ENCODE measurements around the gene INPP5A. TPM values are rescaled to one million over a fixed set of nuclear protein-coding genes. Genes with fewer than 3 reads are reported as not detected.

INPP5A gene
- total RNA-seq, 1 donor from 2014 or later: 36.4 TPM

DNA sequence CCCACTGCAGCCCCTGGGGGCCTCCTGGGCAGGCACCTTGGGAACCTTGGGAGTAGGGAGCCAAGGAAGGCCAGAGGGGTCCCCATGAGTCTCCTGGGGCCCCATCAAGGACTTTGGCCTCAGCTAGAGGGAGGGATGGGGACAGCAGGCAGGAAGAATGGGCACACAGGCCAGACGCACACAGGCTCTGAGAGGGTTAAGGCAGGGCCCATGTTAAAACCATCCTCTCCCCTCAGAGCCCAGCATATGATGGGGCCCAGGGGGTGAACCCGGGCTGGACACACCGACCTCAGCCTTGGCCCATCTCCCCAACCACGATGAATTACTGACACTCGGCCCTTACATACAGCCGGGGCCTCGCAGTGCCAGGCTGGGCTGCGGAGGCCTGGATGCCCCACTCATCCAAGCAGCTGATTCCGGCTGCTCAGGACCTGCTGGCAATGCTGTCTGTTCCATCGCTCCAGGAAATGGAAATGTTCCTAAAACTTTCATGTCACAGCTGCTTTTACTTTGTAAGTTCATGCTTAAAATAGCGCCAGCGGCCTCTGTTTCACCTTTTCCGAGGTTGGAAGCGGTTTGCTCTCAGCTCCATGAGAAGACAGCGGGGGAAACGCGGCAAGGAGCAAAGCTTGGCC, 17.3 kb upstream of the INPP5A start:
- TF ChIP-seq, protein P1, sequence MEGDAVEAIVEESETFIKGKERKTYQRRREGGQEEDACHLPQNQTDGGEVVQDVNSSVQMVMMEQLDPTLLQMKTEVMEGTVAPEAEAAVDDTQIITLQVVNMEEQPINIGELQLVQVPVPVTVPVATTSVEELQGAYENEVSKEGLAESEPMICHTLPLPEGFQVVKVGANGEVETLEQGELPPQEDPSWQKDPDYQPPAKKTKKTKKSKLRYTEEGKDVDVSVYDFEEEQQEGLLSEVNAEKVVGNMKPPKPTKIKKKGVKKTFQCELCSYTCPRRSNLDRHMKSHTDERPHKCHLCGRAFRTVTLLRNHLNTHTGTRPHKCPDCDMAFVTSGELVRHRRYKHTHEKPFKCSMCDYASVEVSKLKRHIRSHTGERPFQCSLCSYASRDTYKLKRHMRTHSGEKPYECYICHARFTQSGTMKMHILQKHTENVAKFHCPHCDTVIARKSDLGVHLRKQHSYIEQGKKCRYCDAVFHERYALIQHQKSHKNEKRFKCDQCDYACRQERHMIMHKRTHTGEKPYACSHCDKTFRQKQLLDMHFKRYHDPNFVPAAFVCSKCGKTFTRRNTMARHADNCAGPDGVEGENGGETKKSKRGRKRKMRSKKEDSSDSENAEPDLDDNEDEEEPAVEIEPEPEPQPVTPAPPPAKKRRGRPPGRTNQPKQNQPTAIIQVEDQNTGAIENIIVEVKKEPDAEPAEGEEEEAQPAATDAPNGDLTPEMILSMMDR (IDR thresholded peaks at IDR 0.05): no peak
- H3K36me3 Mint-ChIP-seq (ENCODE audit: unreplicated experiment): peaks cover 2% of the 10 kb centered on the region
- no peaks in the 10 kb centered on the region for H3K27me3 Mint-ChIP-seq (ENCODE audit: unreplicated experiment)
- no peak for DNase-seq (ENCODE audit: extremely low spot score, unreplicated experiment)
- H3K4me3 Mint-ChIP-seq (ENCODE audit: unreplicated experiment): no peak overlapping the region
- H3K27ac Mint-ChIP-seq (ENCODE audit: unreplicated experiment): peak overlapping the region; percentile 69
- H3K9me3 Mint-ChIP-seq (ENCODE audit: unreplicated experiment): no peaks in the 10 kb centered on the region
- peaks cover 39% of the 10 kb centered on the region for H3K4me1 Mint-ChIP-seq (ENCODE audit: unreplicated experiment)

DNA sequence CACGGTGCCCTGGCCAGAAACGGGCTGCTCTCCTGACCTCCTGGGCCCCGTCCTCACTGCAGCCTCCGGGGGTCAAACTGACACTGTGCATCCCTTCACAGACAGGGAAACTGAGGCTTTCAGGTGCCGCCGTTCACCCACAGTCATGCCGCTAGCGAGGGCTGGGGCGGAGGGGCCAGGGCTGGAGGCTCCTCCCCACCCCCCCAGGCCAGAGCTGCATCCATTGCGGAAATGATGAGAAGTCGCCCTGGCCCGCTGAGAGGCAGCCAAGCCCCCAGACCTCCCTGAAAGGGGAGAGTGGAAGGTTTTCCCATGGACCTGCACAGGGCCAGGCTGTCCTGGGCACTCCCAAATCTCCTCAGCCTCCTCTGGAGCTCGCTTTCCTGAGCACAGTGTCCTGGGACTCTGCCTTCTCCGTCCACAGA, 16.5 kb upstream of the INPP5A start:
- H3K27me3 Mint-ChIP-seq (ENCODE audit: unreplicated experiment): no peaks in the 10 kb centered on the region
- H3K4me3 Mint-ChIP-seq (ENCODE audit: unreplicated experiment): no peak overlapping the region
- peaks cover 2% of the 10 kb centered on the region for H3K36me3 Mint-ChIP-seq (ENCODE audit: unreplicated experiment)
- H3K9me3 Mint-ChIP-seq (ENCODE audit: unreplicated experiment): no peaks in the 10 kb centered on the region
- peaks cover 36% of the 10 kb centered on the region for H3K4me1 Mint-ChIP-seq (ENCODE audit: unreplicated experiment)
- TF ChIP-seq, protein P1 (IDR thresholded peaks at IDR 0.05): no peak
- no peak for DNase-seq (ENCODE audit: extremely low spot score, unreplicated experiment)
- peak overlapping the region; percentile 69 for H3K27ac Mint-ChIP-seq (ENCODE audit: unreplicated experiment)

DNA sequence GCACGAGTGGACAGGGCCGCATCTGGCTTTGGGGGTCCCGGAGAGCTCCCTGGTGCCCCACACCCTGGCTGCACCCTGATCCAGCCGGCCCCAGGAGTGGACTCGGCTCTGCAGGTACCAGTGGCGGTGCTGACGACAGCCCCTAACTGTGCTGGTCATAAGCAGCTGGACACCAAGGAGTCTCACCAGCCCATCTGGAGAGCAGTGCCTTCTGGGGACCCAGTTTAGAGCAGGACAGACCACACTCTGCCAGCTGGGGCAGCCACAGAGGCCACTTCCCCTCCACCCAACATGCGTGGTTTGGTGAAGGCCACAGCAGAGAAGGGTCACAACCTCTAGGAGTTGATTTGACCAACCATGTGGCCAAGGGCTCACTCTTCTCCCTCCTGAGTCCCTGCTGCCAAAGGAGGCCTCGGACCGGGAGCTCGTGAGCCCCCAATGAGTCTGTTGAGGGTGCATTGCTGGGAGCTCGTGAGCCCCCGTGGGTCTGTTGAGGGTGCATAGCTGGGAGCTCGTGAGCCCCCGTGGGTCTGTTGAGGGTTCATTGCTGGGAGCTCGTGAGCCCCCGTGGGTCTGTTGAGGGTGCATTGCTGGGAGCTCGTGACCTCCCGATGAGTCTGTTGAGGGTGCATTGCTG, 16.0 kb upstream of the INPP5A start:
- Mint-ChIP-seq H3K27ac (ENCODE audit: unreplicated experiment) (no peak overlapping the region), H3K4me1 (ENCODE audit: unreplicated experiment) (peaks cover 38% of the 10 kb centered on the region), H3K9me3 (ENCODE audit: unreplicated experiment) (no peaks in the 10 kb centered on the region), H3K36me3 (ENCODE audit: unreplicated experiment) (peaks cover 2% of the 10 kb centered on the region), H3K27me3 (ENCODE audit: unreplicated experiment) (no peaks in the 10 kb centered on the region), H3K4me3 (ENCODE audit: unreplicated experiment) (no peak overlapping the region)
- TF ChIP-seq, protein P1 (IDR thresholded peaks at IDR 0.05): no peak
- DNase-seq (ENCODE audit: extremely low spot score, unreplicated experiment): no peak

DNA sequence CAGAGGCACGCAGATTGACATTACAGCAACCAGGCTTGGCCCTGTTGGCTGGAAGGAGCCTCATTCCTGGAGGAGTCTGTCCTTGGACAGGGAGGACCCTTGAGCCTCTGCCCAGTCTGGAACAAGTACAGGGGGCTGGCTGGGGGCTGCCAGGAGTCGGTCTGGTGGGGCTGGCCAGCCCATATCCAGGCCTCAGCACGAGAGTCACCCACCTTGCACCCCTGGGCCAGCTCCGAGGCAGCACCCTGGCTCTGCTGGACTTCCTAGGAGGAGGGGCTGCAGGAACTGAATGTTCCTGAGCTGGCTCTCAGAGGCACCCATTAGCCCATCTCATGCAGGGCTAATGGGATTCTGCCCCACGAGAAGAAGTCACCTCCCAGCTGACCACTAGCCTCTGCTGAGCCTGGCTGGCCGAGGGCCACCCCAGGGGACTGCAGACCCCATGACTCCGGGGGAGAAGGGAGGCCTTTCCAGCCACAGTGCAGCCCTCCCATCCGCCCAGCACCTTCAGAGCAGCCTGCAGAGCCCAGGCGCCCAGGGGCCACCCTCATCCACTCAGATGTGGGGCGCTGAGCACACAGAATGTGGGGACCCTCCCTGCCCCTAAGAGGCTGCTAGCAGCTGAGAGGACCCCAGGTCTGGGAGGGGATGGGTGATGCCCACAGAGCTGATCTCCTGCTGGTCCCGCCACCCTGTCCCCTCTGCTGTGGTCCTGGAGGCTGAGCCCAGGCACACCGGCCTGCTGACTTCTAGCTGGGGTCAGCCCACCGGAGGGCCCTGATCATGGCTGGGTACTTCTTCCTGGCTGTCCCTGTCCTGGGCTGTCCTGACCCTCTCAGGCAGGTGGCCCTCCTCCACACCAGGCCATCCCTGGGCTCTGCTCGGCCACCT, 14.8 kb upstream of the INPP5A start:
- H3K9me3 Mint-ChIP-seq (ENCODE audit: unreplicated experiment): no peaks in the 10 kb centered on the region
- TF ChIP-seq, protein P1 (IDR thresholded peaks at IDR 0.05): no peak
- no peak overlapping the region for H3K27ac Mint-ChIP-seq (ENCODE audit: unreplicated experiment)
- no peak for DNase-seq (ENCODE audit: extremely low spot score, unreplicated experiment)
- no peak overlapping the region for H3K4me3 Mint-ChIP-seq (ENCODE audit: unreplicated experiment)
- peaks cover 37% of the 10 kb centered on the region for H3K4me1 Mint-ChIP-seq (ENCODE audit: unreplicated experiment)
- H3K27me3 Mint-ChIP-seq (ENCODE audit: unreplicated experiment): no peaks in the 10 kb centered on the region
- peaks cover 2% of the 10 kb centered on the region for H3K36me3 Mint-ChIP-seq (ENCODE audit: unreplicated experiment)

Data from osteocyte (in vitro differentiated cells).